Ishikawa (cell line): ENCODE data around the gene CYP20A1.

ENCODE experiments used
- CEBPB ChIP-seq: IDR thresholded peaks from 2 replicates; pipeline ENCODE4 v1.6.1; 2012
- EP300 ChIP-seq: IDR thresholded peaks from 2 replicates; pipeline ENCODE4 v1.6.1; 2012; ENCODE audit warnings: borderline replicate concordance
- MAX ChIP-seq: IDR thresholded peaks from 2 replicates; pipeline ENCODE4 v1.6.1; 2012
- NFIC ChIP-seq: IDR thresholded peaks from 2 replicates; pipeline ENCODE4 v1.6.1; 2012
- REST ChIP-seq: IDR thresholded peaks from 2 replicates; pipeline ENCODE4 v1.6.1; 2012; ENCODE audit warnings: low read depth, mild to moderate bottlenecking
- TAF1 ChIP-seq: IDR thresholded peaks from 2 replicates; pipeline ENCODE4 v1.6.1; 2012; ENCODE audit warnings: low read depth, mild to moderate bottlenecking
- TCF12 ChIP-seq: IDR thresholded peaks from 2 replicates; pipeline ENCODE4 v1.6.1; 2012; ENCODE audit warnings: low read depth
- TEAD4 ChIP-seq: IDR thresholded peaks from 2 replicates; pipeline ENCODE4 v1.6.1; 2012
- YY1 ChIP-seq: IDR thresholded peaks from 2 replicates; pipeline ENCODE4 v1.6.1; 2012; ENCODE audit warnings: low read depth

GRCh38 chr2:203352604-203353255 lies 113.9 kb downstream of the CYP20A1 start:
- TF ChIP-seq TAF1, result no peak
- TF ChIP-seq REST, result no peak
- no peak for TF ChIP-seq NFIC
- TF ChIP-seq TCF12, result no peak
- no peak for TF ChIP-seq MAX
- no peak for TF ChIP-seq YY1
- no peak for TF ChIP-seq TEAD4
- no peak for TF ChIP-seq EP300
- TF ChIP-seq CEBPB, result no peak
